Tibial nerve (tissue), 4 donors: ENCODE data around the gene SUV39H2. TPM values are rescaled to one million over a fixed set of nuclear protein-coding genes. Genes with fewer than 3 reads are reported as not detected.

Experiments
- DNase-seq, 2 donors: peaks; one replicate each; pipeline ENCODE4 v3.0.0-alpha.2; 2019; ENCODE audit warnings: low spot score in 2 of 2
- H3K27ac ChIP-seq, 4 donors: fragments of 200-600 bp; sonication (generic) in 3 of 4; one replicate each; pipeline ENCODE4 v1.5.1; 2017 to 2019; ENCODE audit warnings: mild to moderate bottlenecking in 1 of 4
- H3K27me3 ChIP-seq, 2 donors: fragments of 200-600 bp; sonication (generic) in 1 of 2; one replicate each; pipeline versions ENCODE4 v1.5.1 to v1.6.0; 2017 to 2019
- H3K36me3 ChIP-seq, 3 donors: fragments of 200-600 bp; sonication (generic); one replicate each; pipeline ENCODE4 v1.5.1; 2018 to 2019
- H3K4me1 ChIP-seq, 4 donors: fragments of 200-600 bp; sonication (generic) in 3 of 4; one replicate each; pipeline ENCODE4 v1.5.1; 2017 to 2019
- H3K4me3 ChIP-seq, 4 donors: fragments of 200-600 bp; sonication (generic) in 3 of 4; one replicate each; pipeline ENCODE4 v1.5.1; 2017 to 2019; ENCODE audit warnings: mild to moderate bottlenecking in 1 of 4, moderate library complexity in 1 of 4
- H3K9me3 ChIP-seq, 4 donors: fragments of 200-600 bp; sonication (generic) in 3 of 4; one replicate each; pipeline ENCODE4 v1.5.1; 2017 to 2019
- EP300 ChIP-seq, 2 donors: sonication (generic); formaldehyde crosslinking; IDR thresholded peaks; one replicate each; pipeline ENCODE4 v1.6.1; 2017; ENCODE audit warnings: antibody characterized with exemption in 2 of 2, mild to moderate bottlenecking in 1 of 2
- POLR2A ChIP-seq, 2 donors: fragments of 450-650 bp; IDR thresholded peaks; one replicate each; pipeline ENCODE4 v1.6.1; 2017; ENCODE audit warnings: antibody characterized with exemption in 2 of 2, mild to moderate bottlenecking in 2 of 2, moderate library complexity in 2 of 2
- WGBS, 2 donors: methylation state at CpG; one replicate each; pipeline ENCODE4 v1.1.5; 2018; 5-methylcytosine and 5-hydroxymethylcytosine counted together
- total RNA-seq, 4 donors: library from RNA; depleted of rRNA; stranded (reverse); fragments of >200 nt; gene quantifications; one replicate each; pipeline ENCODE4 v1.1.0, GENCODE V29; 2016
- TF ChIP-seq, protein P1 (sequence below), 5 experiments: fragments of 200-600 bp in 3 of 5; fragments of 450-650 bp in 2 of 5; sonication (generic) in 3 of 5; IDR thresholded peaks; one replicate each; pipeline ENCODE4 v1.5.1; 2016 to 2019; ENCODE audit warnings: antibody characterized with exemption in 5 of 5, mild to moderate bottlenecking in 3 of 5, moderate library complexity in 2 of 5

Gene SUV39H2, protein sequence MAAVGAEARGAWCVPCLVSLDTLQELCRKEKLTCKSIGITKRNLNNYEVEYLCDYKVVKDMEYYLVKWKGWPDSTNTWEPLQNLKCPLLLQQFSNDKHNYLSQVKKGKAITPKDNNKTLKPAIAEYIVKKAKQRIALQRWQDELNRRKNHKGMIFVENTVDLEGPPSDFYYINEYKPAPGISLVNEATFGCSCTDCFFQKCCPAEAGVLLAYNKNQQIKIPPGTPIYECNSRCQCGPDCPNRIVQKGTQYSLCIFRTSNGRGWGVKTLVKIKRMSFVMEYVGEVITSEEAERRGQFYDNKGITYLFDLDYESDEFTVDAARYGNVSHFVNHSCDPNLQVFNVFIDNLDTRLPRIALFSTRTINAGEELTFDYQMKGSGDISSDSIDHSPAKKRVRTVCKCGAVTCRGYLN
- 1 to 10 TPM; 2.2 to 4.4 (median 3.0) TPM for total RNA-seq

DNA sequence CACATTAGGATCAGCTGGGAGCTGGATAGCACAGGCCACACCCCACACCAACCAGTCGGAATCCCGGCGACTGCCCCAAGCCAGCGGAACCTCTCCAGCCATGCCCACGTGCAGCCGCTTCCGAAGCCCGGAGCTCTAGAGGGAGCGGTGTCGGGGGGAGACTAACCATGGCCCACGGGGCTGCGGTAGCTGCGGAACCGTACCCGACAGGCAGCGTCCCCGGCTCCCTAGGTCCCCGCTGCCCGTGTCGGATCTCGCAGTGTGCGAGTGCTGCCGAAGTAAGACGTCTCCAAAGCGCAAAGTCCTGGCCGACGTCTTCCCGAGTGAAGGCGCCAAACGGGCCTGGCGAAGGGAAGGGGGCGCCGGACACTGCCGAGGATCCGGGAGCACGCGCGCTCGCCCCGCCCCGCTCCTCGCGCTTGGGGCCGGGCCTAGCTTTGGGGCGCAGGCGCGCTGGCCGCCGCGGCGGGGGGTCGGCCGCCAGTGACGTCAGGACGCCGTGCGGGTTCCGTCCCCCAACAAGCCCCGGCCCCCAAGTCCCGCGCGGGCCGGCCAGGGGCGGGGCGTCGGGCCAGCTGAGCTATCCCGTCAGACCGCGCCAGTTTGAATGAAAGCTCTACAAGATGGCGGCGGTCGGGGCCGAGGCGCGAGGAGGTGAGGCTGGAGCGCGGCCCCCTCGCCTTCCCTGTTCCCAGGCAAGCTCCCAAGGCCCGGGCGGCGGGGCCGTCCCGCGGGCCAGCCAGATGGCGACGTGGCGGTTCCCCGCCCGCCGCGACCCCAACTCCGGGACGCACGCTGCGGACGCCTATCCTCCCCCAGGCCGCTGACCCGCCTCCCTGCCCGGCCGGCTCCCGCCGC, at the start of gene SUV39H2:
Gene SUV39H2 (plus strand): TSS at position 601 of the 858 bp plus-strand sequence. CDS start 23 bp downstream, at position 624.
- no peaks in the 10 kb centered on the region for H3K36me3 ChIP-seq
- H3K27ac ChIP-seq = peak within 1 kb of the TSS; percentile 93 to 98 (median 95)
- H3K4me1 ChIP-seq = peaks cover 0 to 28% (median 5%) of the 10 kb centered on the region in 4 donors
- WGBS, 2 donors = 0 to 1% methylated on average over 43 to 48 of the region's 102 CpGs
- no peaks in the 10 kb centered on the region for H3K9me3 ChIP-seq
- TF ChIP-seq, protein P1, sequence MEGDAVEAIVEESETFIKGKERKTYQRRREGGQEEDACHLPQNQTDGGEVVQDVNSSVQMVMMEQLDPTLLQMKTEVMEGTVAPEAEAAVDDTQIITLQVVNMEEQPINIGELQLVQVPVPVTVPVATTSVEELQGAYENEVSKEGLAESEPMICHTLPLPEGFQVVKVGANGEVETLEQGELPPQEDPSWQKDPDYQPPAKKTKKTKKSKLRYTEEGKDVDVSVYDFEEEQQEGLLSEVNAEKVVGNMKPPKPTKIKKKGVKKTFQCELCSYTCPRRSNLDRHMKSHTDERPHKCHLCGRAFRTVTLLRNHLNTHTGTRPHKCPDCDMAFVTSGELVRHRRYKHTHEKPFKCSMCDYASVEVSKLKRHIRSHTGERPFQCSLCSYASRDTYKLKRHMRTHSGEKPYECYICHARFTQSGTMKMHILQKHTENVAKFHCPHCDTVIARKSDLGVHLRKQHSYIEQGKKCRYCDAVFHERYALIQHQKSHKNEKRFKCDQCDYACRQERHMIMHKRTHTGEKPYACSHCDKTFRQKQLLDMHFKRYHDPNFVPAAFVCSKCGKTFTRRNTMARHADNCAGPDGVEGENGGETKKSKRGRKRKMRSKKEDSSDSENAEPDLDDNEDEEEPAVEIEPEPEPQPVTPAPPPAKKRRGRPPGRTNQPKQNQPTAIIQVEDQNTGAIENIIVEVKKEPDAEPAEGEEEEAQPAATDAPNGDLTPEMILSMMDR (IDR thresholded peaks at IDR 0.05) = peak in 3 of 5 experiments; percentile 9 to 53 (median 32)
- TF ChIP-seq POLR2A (IDR thresholded peaks at IDR 0.05) (peak; percentile 38 to 84), EP300 (IDR thresholded peaks at IDR 0.05) (peak in 1 of 2 donors; percentile 95)
- peak within 1 kb of the TSS; percentile 62 to 98 (median 86) for H3K4me3 ChIP-seq
- peak; percentile 89 to 91 for DNase-seq
- H3K27me3 ChIP-seq = no peaks in the 10 kb centered on the region

DNA sequence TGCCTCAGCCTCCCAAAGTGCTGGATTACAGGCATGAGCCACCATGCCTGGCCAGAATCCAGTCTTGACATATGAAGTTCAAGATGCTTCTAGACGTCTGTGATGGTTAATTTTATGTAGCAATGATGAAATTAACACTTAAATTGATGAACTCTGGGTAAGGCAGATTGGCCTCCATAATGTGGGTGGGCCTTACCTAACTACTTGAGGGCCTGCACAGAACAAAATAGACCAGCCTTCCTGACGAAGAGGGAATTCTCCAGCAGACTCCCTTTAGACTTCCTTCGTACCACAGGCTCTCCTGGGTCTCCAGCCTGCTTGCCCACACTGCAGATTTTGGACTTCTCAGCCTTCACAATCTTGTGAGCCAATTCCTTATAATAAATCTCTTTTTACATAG, 45.6 kb upstream of the SUV39H2 start:
- WGBS, 2 donors = 76 to 79% methylated on average over 3 of the region's 3 CpGs
- no peak for DNase-seq
- TF ChIP-seq, protein P1 (IDR thresholded peaks at IDR 0.05) = no peak
- TF ChIP-seq EP300 (IDR thresholded peaks at IDR 0.05) (no peak), POLR2A (IDR thresholded peaks at IDR 0.05) (no peak)

DNA sequence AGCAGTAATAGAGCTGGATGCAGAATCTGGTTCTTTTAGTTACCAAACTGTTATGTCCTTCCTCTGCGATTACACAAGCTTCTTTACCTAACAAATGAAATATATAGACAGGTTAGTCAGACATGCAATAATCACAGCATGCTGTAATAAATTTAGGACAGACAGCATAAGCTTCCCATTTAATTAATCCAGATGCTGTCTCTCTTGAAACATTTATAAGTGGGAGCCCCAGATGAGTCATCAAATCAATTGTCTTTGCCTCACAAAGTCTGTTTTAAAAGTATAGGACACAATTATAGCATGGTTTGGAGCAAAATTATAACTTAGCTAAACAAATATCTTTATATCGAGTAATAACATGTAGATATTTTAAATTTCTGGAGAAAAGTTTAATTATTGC, 42.5 kb upstream of the SUV39H2 start:
- 92 to 94% methylated on average over 2 of the region's 2 CpGs for WGBS, 2 donors
- TF ChIP-seq, protein P1 (IDR thresholded peaks at IDR 0.05) = no peak
- TF ChIP-seq EP300 (IDR thresholded peaks at IDR 0.05) (no peak), POLR2A (IDR thresholded peaks at IDR 0.05) (no peak)
- no peak overlapping the region for H3K4me3 ChIP-seq
- H3K27ac ChIP-seq = peak overlapping the region in 1 of 4 donors; percentile 96
- DNase-seq = no peak
- H3K9me3 ChIP-seq = no peaks in the 10 kb centered on the region
- peaks cover 0 to 8% (median 0%) of the 10 kb centered on the region in 3 donors for H3K36me3 ChIP-seq
- no peaks in the 10 kb centered on the region for H3K27me3 ChIP-seq
- H3K4me1 ChIP-seq = peaks cover 3 to 23% (median 10%) of the 10 kb centered on the region in 4 donors

More for the DNA sequence above, 45.6 kb upstream of the SUV39H2 start:
- Histone ChIP-seq H3K4me1 (peaks cover 0 to 8% (median 4%) of the 10 kb centered on the region in 4 donors), H3K27ac (no peak overlapping the region), H3K4me3 (no peak overlapping the region), H3K9me3 (no peaks in the 10 kb centered on the region), H3K36me3 (no peaks in the 10 kb centered on the region), H3K27me3 (no peaks in the 10 kb centered on the region)

DNA sequence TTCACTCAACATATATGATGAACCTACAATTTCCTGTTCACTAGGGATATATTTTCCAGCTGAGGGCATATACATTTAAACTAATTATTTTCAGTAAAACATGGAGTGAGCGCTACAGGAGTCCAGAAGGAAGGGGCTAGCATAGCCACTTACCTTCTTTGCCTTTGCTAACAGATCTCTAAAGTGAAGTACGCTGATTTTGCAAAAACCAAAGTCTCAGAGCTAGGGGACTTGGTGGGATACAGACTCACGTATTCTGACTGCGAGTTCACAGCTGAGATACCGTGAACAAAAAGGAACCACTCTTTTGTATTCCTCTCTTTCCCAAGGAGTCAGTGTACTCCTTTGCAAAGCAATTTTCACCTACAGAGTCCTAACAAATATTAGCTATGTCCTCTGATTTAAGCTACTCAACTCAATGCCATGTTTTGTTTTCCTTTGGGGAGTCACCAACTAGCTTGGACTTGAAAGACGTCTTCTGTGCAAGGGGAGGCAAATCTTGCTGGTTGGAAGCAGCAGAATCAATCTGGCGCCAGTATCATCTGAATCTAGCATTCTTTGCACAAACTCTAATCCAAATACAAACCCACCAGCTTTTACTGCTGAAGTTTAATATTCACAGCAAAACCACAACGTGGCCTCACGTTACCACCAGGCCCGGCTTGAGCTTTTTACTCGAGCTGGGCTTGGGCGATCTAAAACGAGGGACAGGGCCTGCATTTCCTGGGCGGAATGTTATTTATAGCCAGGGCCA, 41.5 kb upstream of the SUV39H2 start:
- Histone ChIP-seq H3K4me1 (peaks cover 3 to 23% (median 10%) of the 10 kb centered on the region in 4 donors), H3K36me3 (peaks cover 0 to 18% (median 9%) of the 10 kb centered on the region in 3 donors), H3K9me3 (no peaks in the 10 kb centered on the region), H3K27ac (peak overlapping the region; percentile 78 to 97 (median 96)), H3K27me3 (no peaks in the 10 kb centered on the region), H3K4me3 (peak overlapping the region; percentile 60 to 93 (median 86))
- TF ChIP-seq EP300 (IDR thresholded peaks at IDR 0.05) (no peak), POLR2A (IDR thresholded peaks at IDR 0.05) (no peak)
- TF ChIP-seq, protein P1 (IDR thresholded peaks at IDR 0.05) = peak in 1 of 5 experiments; percentile 6
- no peak for DNase-seq
- WGBS, 2 donors = 17 to 18% methylated on average over 14 of the region's 14 CpGs
